GM23338 (cell line): ENCODE results near the gene RAP1B. TPM values are rescaled to one million over a fixed set of nuclear protein-coding genes. Genes with fewer than 3 reads are reported as not detected.

Source experiments
- ATAC-seq: fragments of 200-7000 bp; cut with Tn5 transposase; 3 replicates; pipeline ENCODE4 v1.9.1; 2020
- DNase-seq: peaks from one replicate; pipeline ENCODE4 v3.0.0-alpha.2; 2015; ENCODE audit warnings: low spot score
- H2AFZ ChIP-seq: fragments of 200-600 bp; sonication (generic); 2 replicates; pipeline ENCODE4 v1.8.0; 2016; ENCODE audit warnings: antibody characterized with exemption, mild to moderate bottlenecking, moderate library complexity
- H3F3A ChIP-seq: fragments of 200-600 bp; sonication (generic); replicated peaks from 2 replicates; pipeline ENCODE4 v1.8.0; 2017; ENCODE audit warnings: antibody characterized with exemption, mixed run types, low read depth
- H3K27ac ChIP-seq: fragments of 200-600 bp; sonication (generic); 2 replicates; pipeline ENCODE4 v1.6.1; 2016; ENCODE audit warnings: low read depth
- H3K27me3 ChIP-seq: fragments of 200-600 bp; sonication (generic); 2 replicates; pipeline ENCODE4 v1.8.0; 2016; ENCODE audit warnings: mild to moderate bottlenecking, mixed run types, moderate library complexity; ENCODE audit not compliant: insufficient read depth
- H3K36me3 ChIP-seq: fragments of 200-600 bp; sonication (generic); 2 replicates; pipeline ENCODE4 v1.8.0; 2016; ENCODE audit warnings: mild to moderate bottlenecking; ENCODE audit not compliant: insufficient read depth
- H3K4me1 ChIP-seq: fragments of 200-600 bp; sonication (generic); 2 replicates; pipeline ENCODE4 v1.8.0; 2016; ENCODE audit warnings: mild to moderate bottlenecking, moderate library complexity; ENCODE audit not compliant: insufficient read depth
- H3K4me2 ChIP-seq: fragments of 200-600 bp; sonication (generic); 2 replicates; pipeline ENCODE4 v1.7.1; 2017; ENCODE audit warnings: mixed run types
- H3K4me3 ChIP-seq: fragments of 200-600 bp; sonication (generic); 2 replicates; pipeline ENCODE4 v1.6.1; 2016; ENCODE audit warnings: mixed run types
- H3K79me2 ChIP-seq: fragments of 200-600 bp; sonication (generic); replicated peaks from 2 replicates; pipeline ENCODE4 v1.8.0; 2017; ENCODE audit warnings: mild to moderate bottlenecking; ENCODE audit not compliant: insufficient read depth
- H3K9me2 ChIP-seq: fragments of 200-600 bp; sonication (generic); 2 replicates; pipeline ENCODE4 v1.8.0; 2017; ENCODE audit not compliant: insufficient read depth
- H4K20me1 ChIP-seq: fragments of 200-600 bp; sonication (generic); replicated peaks from 2 replicates; pipeline ENCODE4 v1.8.0; 2017; ENCODE audit warnings: mild to moderate bottlenecking; ENCODE audit not compliant: insufficient read depth
- H3K27ac Mint-ChIP-seq: 2 replicates; pipeline ENCODE4 v1.8.0; 2020; ENCODE audit warnings: inconsistent platforms, mild to moderate bottlenecking, moderate library complexity, mixed read lengths
- H3K27me3 Mint-ChIP-seq: 3 replicates; pipeline ENCODE4 v1.8.0; 2022; ENCODE audit warnings: low read depth, mild to moderate bottlenecking, moderate library complexity, mixed read lengths, inconsistent platforms; ENCODE audit not compliant: insufficient read depth, poor library complexity
- H3K36me3 Mint-ChIP-seq: 3 replicates; pipeline ENCODE4 v1.8.0; 2021; ENCODE audit warnings: low read depth, mild to moderate bottlenecking, inconsistent platforms, moderate library complexity, mixed read lengths
- H3K4me1 Mint-ChIP-seq: 3 replicates; pipeline ENCODE4 v1.8.0; 2020; ENCODE audit warnings: mild to moderate bottlenecking, inconsistent platforms, mixed read lengths
- H3K4me3 Mint-ChIP-seq: 3 replicates; pipeline ENCODE4 v1.8.0; 2021; ENCODE audit warnings: moderate library complexity, mild to moderate bottlenecking, inconsistent platforms, mixed read lengths
- H3K9me3 Mint-ChIP-seq: 3 replicates; pipeline ENCODE4 v1.8.0; 2020; ENCODE audit warnings: moderate library complexity, mild to moderate bottlenecking, inconsistent platforms, mixed read lengths
- CREB1 ChIP-seq: fragments of 250-450 bp; sonication (Bioruptor Pico); IDR thresholded peaks from 2 replicates; pipeline ENCODE4 v1.5.0; 2020; ENCODE audit warnings: low read depth, mild to moderate bottlenecking, moderate library complexity
- ETS1 ChIP-seq: IDR thresholded peaks from 2 replicates; pipeline ENCODE4 v1.6.1; 2016; ENCODE audit warnings: antibody characterized with exemption
- EZH2phosphoT487 ChIP-seq: fragments of 200-600 bp; sonication (generic); IDR thresholded peaks from one replicate; pipeline ENCODE4 v1.8.1; 2018; ENCODE audit warnings: antibody characterized with exemption; ENCODE audit not compliant: unreplicated experiment
- NANOG ChIP-seq: IDR thresholded peaks from 2 replicates; pipeline ENCODE4 v1.6.1; 2016; ENCODE audit warnings: antibody characterized with exemption, borderline replicate concordance
- POLR2AphosphoS5 ChIP-seq: IDR thresholded peaks from 2 replicates; pipeline ENCODE4 v1.6.1; 2016; ENCODE audit warnings: antibody characterized with exemption, low read depth
- STAT1 ChIP-seq: IDR thresholded peaks from one replicate; pipeline ENCODE4 v1.6.1; 2016; ENCODE audit warnings: antibody characterized with exemption; ENCODE audit not compliant: unreplicated experiment
- ZNF114 ChIP-seq: fragments of 250-450 bp; sonication (Bioruptor Pico); IDR thresholded peaks from 2 replicates; pipeline ENCODE4 v1.5.0; 2020; ENCODE audit warnings: mild to moderate bottlenecking, moderate library complexity
- ZNF462 ChIP-seq: fragments of 250-450 bp; sonication (Bioruptor Pico); IDR thresholded peaks from 2 replicates; pipeline ENCODE4 v1.5.0; 2020; ENCODE audit warnings: mild to moderate bottlenecking, moderate library complexity
- polyA plus RNA-seq: library from polyadenylated mRNA; unstranded; fragments of >200 nt; fragmentation: Nextera tagmentation; extraction: Ambion mirVana; gene quantifications from 2 replicates; pipeline ENCODE4 v1.2.1, GENCODE V29; 2016
- total RNA-seq: library from RNA; depleted of rRNA; stranded (reverse); fragments of >200 nt; shearing (Covaris generic); gene quantifications from 2 replicates; pipeline ENCODE4 v1.2.3, GENCODE V29; 2014

RAP1B gene
- total and polyA plus RNA-seq, 2 experiments from 2014 or later: 90.6 to 128 TPM

GRCh38 chr12:68587448-68587873 is 23.2 kb upstream of the RAP1B start (continued):
- TF ChIP-seq ZNF462 (CRISPR knock-in tag) (no peak), ZNF114 (CRISPR knock-in tag) (no peak)

DNA sequence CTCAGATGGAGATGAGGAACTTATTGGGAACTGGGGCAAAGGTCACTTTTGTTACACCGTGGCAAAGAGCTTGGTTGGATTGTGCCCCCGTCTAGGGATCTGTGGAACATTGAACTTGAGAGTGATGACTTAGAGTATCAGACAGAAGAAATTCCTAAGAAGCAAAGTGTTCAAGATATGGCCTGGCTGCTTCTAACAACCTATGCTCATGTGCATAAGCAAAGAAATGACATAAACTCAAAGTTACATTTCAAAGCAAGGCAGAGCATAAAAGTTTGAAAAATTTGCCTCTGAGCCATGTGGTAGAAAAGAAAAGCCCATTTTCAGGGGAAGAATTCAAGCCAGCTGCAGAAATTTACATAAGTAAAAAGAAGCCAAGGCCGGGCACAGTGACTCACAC is 21.5 kb upstream of the RAP1B start:
- H3K9me3 Mint-ChIP-seq: peaks cover 36% of the 10 kb centered on the region
- no peak for DNase-seq
- H3K9me2 ChIP-seq: peaks cover 8% of the 10 kb centered on the region; the same call in 1 of the 2 replicates
- TF ChIP-seq POLR2AphosphoS5: no peak
- TF ChIP-seq EZH2phosphoT487: no peak
- TF ChIP-seq NANOG: no peak
- TF ChIP-seq CREB1 (CRISPR knock-in tag): no peak
- TF ChIP-seq STAT1: no peak
- TF ChIP-seq ZNF462 (CRISPR knock-in tag): no peak
- no peak for TF ChIP-seq ZNF114 (CRISPR knock-in tag)
- no peak for TF ChIP-seq ETS1

More for the DNA sequence above, 21.5 kb upstream of the RAP1B start:
- Mint-ChIP-seq H3K27me3 (peaks cover 7% of the 10 kb centered on the region), H3K4me3 (no peak overlapping the region), H3K27ac (no peak overlapping the region), H3K36me3 (peaks cover 17% of the 10 kb centered on the region), H3K4me1 (peaks cover 5% of the 10 kb centered on the region)
- H3K79me2 ChIP-seq: no peaks in the 10 kb centered on the region
- H3F3A ChIP-seq: no peaks in the 10 kb centered on the region
- no peak overlapping the region for H3K4me3 ChIP-seq
- H3K27me3 ChIP-seq: no peaks in the 10 kb centered on the region
- H4K20me1 ChIP-seq: no peaks in the 10 kb centered on the region
- no peak overlapping the region for H3K4me2 ChIP-seq
- H2AFZ ChIP-seq: no peak overlapping the region
- no peak for ATAC-seq
- peaks cover 3% of the 10 kb centered on the region; the same call in 1 of the 2 replicates for H3K36me3 ChIP-seq
- H3K4me1 ChIP-seq: no peaks in the 10 kb centered on the region
- no peak overlapping the region for H3K27ac ChIP-seq
